GM23248 (cell line): ENCODE results near the gene IFIT1B. TPM values are rescaled to one million over a fixed set of nuclear protein-coding genes. Genes with fewer than 3 reads are reported as not detected.
A peak's percentile ranks its signal among the peaks of the same experiment; 100 is the strongest.

Source experiments
- DNase-seq: peaks from one replicate; pipeline ENCODE4 v3.0.0-alpha.2; 2015
- H2AFZ ChIP-seq: fragments of 200-600 bp; sonication (generic); 2 replicates; pipeline ENCODE4 v1.6.1; 2016; ENCODE audit warnings: antibody characterized with exemption
- H3F3A ChIP-seq: fragments of 200-600 bp; sonication (generic); 2 replicates; pipeline ENCODE4 v1.6.1; 2016; ENCODE audit warnings: mild to moderate bottlenecking, antibody characterized with exemption, mixed run types; ENCODE audit not compliant: insufficient read depth
- H3K27ac ChIP-seq: fragments of 200-600 bp; sonication (generic); 2 replicates; pipeline ENCODE4 v1.5.1; 2016; ENCODE audit warnings: mild to moderate bottlenecking
- H3K27me3 ChIP-seq: fragments of 200-600 bp; sonication (generic); replicated peaks from 2 replicates; pipeline ENCODE4 v1.6.1; 2016; ENCODE audit warnings: mild to moderate bottlenecking; ENCODE audit not compliant: insufficient read depth
- H3K36me3 ChIP-seq: fragments of 200-600 bp; sonication (generic); 2 replicates; pipeline ENCODE4 v1.6.1; 2016; ENCODE audit warnings: low read depth, mild to moderate bottlenecking
- H3K4me1 ChIP-seq: fragments of 200-600 bp; sonication (generic); 2 replicates; pipeline ENCODE4 v1.6.1; 2016; ENCODE audit warnings: mild to moderate bottlenecking; ENCODE audit not compliant: insufficient read depth
- H3K4me2 ChIP-seq: fragments of 200-600 bp; sonication (generic); one replicate; pipeline ENCODE4 v1.6.1; 2016; ENCODE audit warnings: mild to moderate bottlenecking; ENCODE audit not compliant: unreplicated experiment
- H3K4me3 ChIP-seq: fragments of 200-600 bp; sonication (generic); 2 replicates; pipeline ENCODE4 v1.5.1; 2016; ENCODE audit warnings: mild to moderate bottlenecking
- H3K79me2 ChIP-seq: fragments of 200-600 bp; sonication (generic); 2 replicates; pipeline ENCODE4 v1.6.1; 2016; ENCODE audit warnings: mild to moderate bottlenecking; ENCODE audit not compliant: insufficient read depth
- H3K9ac ChIP-seq: fragments of 200-600 bp; sonication (generic); 2 replicates; pipeline ENCODE4 v1.6.1; 2016; ENCODE audit warnings: mild to moderate bottlenecking
- H3K9me2 ChIP-seq: fragments of 200-600 bp; sonication (generic); 2 replicates; pipeline ENCODE4 v1.6.1; 2016; ENCODE audit warnings: mixed run types, mild to moderate bottlenecking, moderate library complexity; ENCODE audit not compliant: insufficient read depth
- H3K9me3 ChIP-seq: fragments of 200-600 bp; sonication (generic); one replicate; pipeline ENCODE4 v1.6.1; 2017; ENCODE audit warnings: low read depth
- H4K20me1 ChIP-seq: fragments of 200-600 bp; sonication (generic); 2 replicates; pipeline ENCODE4 v1.6.0; 2016; ENCODE audit not compliant: insufficient read depth
- EZH2 ChIP-seq: fragments of 200-600 bp; sonication (generic); IDR thresholded peaks from 2 replicates; pipeline ENCODE4 v1.6.1; 2018; ENCODE audit warnings: antibody characterized with exemption, mild to moderate bottlenecking; ENCODE audit not compliant: insufficient read depth, poor library complexity, severe bottlenecking
- EZH2phosphoT487 ChIP-seq: fragments of 200-600 bp; sonication (generic); IDR thresholded peaks from 2 replicates; pipeline ENCODE4 v1.6.1; 2018; ENCODE audit warnings: antibody characterized with exemption, moderate library complexity, mild to moderate bottlenecking, low read depth; ENCODE audit not compliant: insufficient read depth
- WGBS, 2 experiments: methylation state at CpG; one replicate each; pipeline ENCODE4 v1.1.6; 2015 to 2017; ENCODE audit warnings: low lambda C conversion rate in 2 of 2, low coverage in 1 of 2; ENCODE audit errors: missing lambda C conversion rate in 2 of 2; 5-methylcytosine and 5-hydroxymethylcytosine counted together
- in situ Hi-C: fragments of 300-500 bp; cut with MboI; formaldehyde crosslinking; loops from 2 replicates; pipeline ENCODE4 v1.15.0; 2020
- polyA plus RNA-seq: library from polyadenylated mRNA; unstranded; fragments of >200 nt; fragmentation: Nextera tagmentation; extraction: Ambion mirVana; gene quantifications from 2 replicates; pipeline ENCODE4 v1.2.1, GENCODE V29; 2016
- total RNA-seq: library from RNA; depleted of rRNA; stranded (reverse); fragments of >200 nt; shearing (Covaris generic); gene quantifications from 2 replicates; pipeline ENCODE4 v1.2.3, GENCODE V29; 2014

Gene IFIT1B
- total and polyA plus RNA-seq, 2 experiments from 2014 or later, result not detected

DNA sequence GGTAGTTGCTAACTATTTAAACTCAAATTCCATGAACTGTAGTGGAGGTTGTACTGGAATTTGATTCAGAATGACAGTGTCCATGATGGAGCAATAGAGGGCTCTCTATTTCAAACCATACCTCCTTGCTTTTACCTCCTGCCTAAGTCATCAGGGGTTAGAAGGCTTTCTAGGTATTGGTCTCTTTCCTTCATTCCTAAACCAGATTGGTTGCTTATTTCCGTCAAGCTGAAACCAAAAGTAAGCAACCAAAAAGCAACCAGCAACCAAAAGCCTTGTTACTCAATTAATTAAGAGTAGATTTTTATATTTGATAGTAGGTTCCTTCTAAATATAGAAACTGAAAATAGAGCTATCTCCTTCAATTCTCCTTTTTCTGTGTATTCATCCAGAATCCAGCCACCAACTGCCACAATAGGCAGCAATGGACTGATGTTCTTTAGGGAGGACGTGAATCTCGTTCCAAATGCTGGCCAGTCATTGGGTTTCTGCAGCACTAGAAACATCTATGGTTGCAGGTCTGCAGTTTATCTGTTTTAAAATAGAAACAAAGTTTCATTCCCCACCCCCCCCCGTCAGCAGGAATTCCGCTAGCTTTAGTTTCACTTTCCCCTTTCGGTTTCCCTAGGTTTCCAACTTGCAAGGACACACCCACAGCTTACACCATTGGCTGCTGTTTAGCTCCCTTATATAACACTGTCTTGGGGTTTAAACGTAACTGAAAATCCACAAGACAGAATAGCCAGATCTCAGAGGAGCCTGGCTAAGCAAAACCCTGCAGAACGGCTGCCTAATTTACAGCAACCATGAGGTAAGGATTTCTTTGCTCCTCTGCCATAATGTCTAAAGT is 14.3 kb downstream of the IFIT1B start, which contains the start of gene IFIT1:
TSS of gene IFIT1 (plus strand) at position 717 of the 850 bp plus-strand sequence. CDS start at position 807, 90 bp downstream.
- peak within 1 kb of the TSS; percentile 99 for H2AFZ ChIP-seq
- H3K9me3 ChIP-seq, result no peaks in the 10 kb centered on the region
- peaks cover 11% of the 10 kb centered on the region; the same call in 1 of the 2 replicates for H3K4me1 ChIP-seq
- H3K27me3 ChIP-seq, result no peaks in the 10 kb centered on the region
- H3K9ac ChIP-seq, result peak within 1 kb of the TSS; percentile 83
- H3K4me3 ChIP-seq, result peak within 1 kb of the TSS; percentile 93
- no peaks in the 10 kb centered on the region for H3K36me3 ChIP-seq
- 0 to 1% methylated on average over 8 of the region's 8 CpGs for whole genome bisulfite sequencing, 2 experiments
- peak; percentile 91 for DNase-seq
- H3K27ac ChIP-seq, result peak within 1 kb of the TSS; percentile 83
- H3K4me2 ChIP-seq, result peak within 1 kb of the TSS; percentile 92
- in situ Hi-C loops, result loop anchor here (25.0 kb wide), 1 partner anchor 355 kb away; no protein-coding TSS in a partner anchor
- TF ChIP-seq EZH2 (no peak), EZH2phosphoT487 (no peak)
- H4K20me1 ChIP-seq, result no peaks in the 10 kb centered on the region
- H3K79me2 ChIP-seq, result no peaks in the 10 kb centered on the region
- no peaks in the 10 kb centered on the region for H3K9me2 ChIP-seq
- peaks cover 20% of the 10 kb centered on the region for H3F3A ChIP-seq

DNA sequence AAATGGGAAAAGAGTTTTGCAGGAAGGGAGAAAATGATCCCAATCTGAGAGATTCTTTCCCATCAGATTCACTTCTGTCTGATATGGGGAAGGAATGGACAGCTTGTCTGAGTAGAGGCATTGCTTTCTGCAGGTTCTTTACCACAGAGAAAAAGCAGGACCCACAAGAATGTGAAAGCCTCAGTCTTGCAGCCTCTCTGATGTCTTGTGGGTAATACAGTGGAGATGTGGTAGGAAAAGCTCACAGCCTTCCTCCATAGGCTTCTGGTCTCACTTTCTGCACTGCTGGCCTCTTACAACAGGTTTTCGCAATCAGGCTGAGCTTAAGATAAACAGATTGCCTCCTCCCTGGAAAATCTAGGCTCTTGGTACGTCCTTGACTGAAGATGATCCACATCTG is 15.1 kb downstream of the IFIT1B start:
- Histone ChIP-seq H3K36me3 (no peaks in the 10 kb centered on the region), H2AFZ (peak overlapping the region; percentile 99), H4K20me1 (no peaks in the 10 kb centered on the region), H3K79me2 (no peaks in the 10 kb centered on the region), H3K9me2 (no peaks in the 10 kb centered on the region), H3K4me1 (peaks cover 14% of the 10 kb centered on the region; the same call in 1 of the 2 replicates), H3F3A (peaks cover 20% of the 10 kb centered on the region), H3K9ac (peak overlapping the region; percentile 83), H3K27me3 (no peaks in the 10 kb centered on the region), H3K27ac (peak overlapping the region; percentile 83), H3K4me3 (peak overlapping the region; percentile 93), H3K9me3 (no peaks in the 10 kb centered on the region), H3K4me2 (peak overlapping the region; percentile 92)
- in situ Hi-C loops, result loop anchor here (25.0 kb wide), 1 partner anchor 356 kb away; no protein-coding TSS in a partner anchor
- peak; percentile 85 for DNase-seq
- 3 to 25% methylated on average over 2 of the region's 2 CpGs for WGBS, 2 experiments
- no peak for TF ChIP-seq EZH2phosphoT487
- no peak for TF ChIP-seq EZH2

DNA sequence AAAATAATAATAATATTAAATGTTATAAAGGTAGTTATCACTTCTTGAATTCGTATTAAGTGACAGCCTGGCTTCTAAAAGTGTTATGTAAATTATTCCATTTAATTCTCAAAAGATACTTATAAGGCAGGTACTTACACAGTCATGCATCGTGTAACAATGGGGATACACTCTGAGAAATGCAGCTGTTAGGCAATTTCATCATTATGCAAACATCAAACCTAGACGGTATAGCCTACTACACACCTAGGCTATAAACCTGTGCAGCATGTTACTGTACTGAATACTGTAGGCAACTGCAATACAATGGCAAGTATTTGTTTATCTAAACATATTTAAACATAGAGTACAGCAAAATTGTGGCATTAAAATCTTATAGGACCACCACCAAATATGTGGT is 16.0 kb downstream of the IFIT1B start:
- H3K36me3 ChIP-seq, result no peaks in the 10 kb centered on the region
- no peak overlapping the region for H2AFZ ChIP-seq
- no peak overlapping the region for H3K27ac ChIP-seq
- H3F3A ChIP-seq, result peaks cover 20% of the 10 kb centered on the region
- H3K9ac ChIP-seq, result peak overlapping the region; percentile 83; the same call in 1 of the 2 replicates
- no peaks in the 10 kb centered on the region for H4K20me1 ChIP-seq
- in situ Hi-C loops, result loop anchor here (25.0 kb wide), 1 partner anchor 357 kb away; no protein-coding TSS in a partner anchor
- no peaks in the 10 kb centered on the region for H3K79me2 ChIP-seq
- H3K9me3 ChIP-seq, result no peaks in the 10 kb centered on the region
- peak overlapping the region; percentile 92 for H3K4me2 ChIP-seq
- no peak overlapping the region; the same call in 1 of the 2 replicates for H3K4me3 ChIP-seq
- no peak for DNase-seq
- no peaks in the 10 kb centered on the region for H3K27me3 ChIP-seq
- no peak for TF ChIP-seq EZH2
- TF ChIP-seq EZH2phosphoT487, result no peak
- H3K9me2 ChIP-seq, result no peaks in the 10 kb centered on the region
- H3K4me1 ChIP-seq, result peaks cover 14% of the 10 kb centered on the region; the same call in 1 of the 2 replicates
- WGBS, 2 experiments, result 67 to 69% methylated on average over 3 of the region's 3 CpGs

DNA sequence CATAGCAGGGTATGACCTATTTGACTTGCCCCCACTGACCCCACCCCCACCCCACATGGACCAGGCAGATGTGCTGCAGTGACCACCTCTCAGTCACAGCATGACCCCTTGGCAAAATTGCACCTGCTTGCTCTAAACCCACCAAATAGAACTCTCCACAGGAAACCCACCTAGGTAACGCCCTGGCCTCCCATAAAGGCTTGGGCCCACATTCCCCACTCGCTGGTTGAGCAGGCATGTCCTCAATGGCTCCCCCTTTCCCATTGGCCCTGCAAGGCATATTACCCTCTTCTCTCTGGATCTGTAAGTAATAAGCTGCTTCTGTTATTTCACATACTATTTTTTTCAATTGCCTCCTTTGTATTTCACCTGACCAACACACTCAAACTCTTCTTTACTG is 17.3 kb downstream of the IFIT1B start:
- no peak for TF ChIP-seq EZH2phosphoT487
- TF ChIP-seq EZH2, result no peak
- in situ Hi-C loops, result loop anchor here (25.0 kb wide), 1 partner anchor 358 kb away; no protein-coding TSS in a partner anchor

More for the DNA sequence above, 17.3 kb downstream of the IFIT1B start:
- no peaks in the 10 kb centered on the region for H3K27me3 ChIP-seq
- H3K4me3 ChIP-seq, result no peak overlapping the region
- no peaks in the 10 kb centered on the region for H3K9me3 ChIP-seq
- H3K36me3 ChIP-seq, result no peaks in the 10 kb centered on the region
- H3K9me2 ChIP-seq, result no peaks in the 10 kb centered on the region
- no peak overlapping the region for H2AFZ ChIP-seq
- DNase-seq, result no peak
- H4K20me1 ChIP-seq, result no peaks in the 10 kb centered on the region
- 93 to 97% methylated on average over 2 of the region's 2 CpGs for WGBS, 2 experiments
- no peaks in the 10 kb centered on the region for H3K79me2 ChIP-seq
- H3K27ac ChIP-seq, result no peak overlapping the region
- H3K9ac ChIP-seq, result no peak overlapping the region
- H3K4me1 ChIP-seq, result peaks cover 12% of the 10 kb centered on the region; the same call in 1 of the 2 replicates
- no peak overlapping the region for H3K4me2 ChIP-seq
- peaks cover 23% of the 10 kb centered on the region for H3F3A ChIP-seq
